Epithelial cell of proximal tubule (primary cell): ENCODE measurements around the gene MCMBP. TPM values are rescaled to one million over a fixed set of nuclear protein-coding genes. Genes with fewer than 3 reads are reported as not detected.
"Not testable (repeated sequence)": the region's sequence is repeated elsewhere in the genome, so short reads cannot be mapped to it uniquely, and the experiment has no call there.

Experiments used
- DNase-seq: peaks from one replicate; pipeline ENCODE4 v3.0.0-alpha.2; 2011; ENCODE audit warnings: low read depth
- H3K4me3 ChIP-seq: 2 replicates; pipeline ENCODE4 v1.5.1; 2011; ENCODE audit warnings: low read depth, mild to moderate bottlenecking, low read length
- total RNA-seq: library from RNA; depleted of rRNA; stranded (reverse); fragments of >200 nt; gene quantifications from 2 replicates; pipeline ENCODE4 v1.2.3, GENCODE V29; 2015
- TF ChIP-seq, protein P1 (sequence below): conservative IDR thresholded peaks from 2 replicates; pipeline ENCODE4 v1.5.1; 2012; ENCODE audit warnings: low read depth, mild to moderate bottlenecking, low read length

MCMBP gene, protein sequence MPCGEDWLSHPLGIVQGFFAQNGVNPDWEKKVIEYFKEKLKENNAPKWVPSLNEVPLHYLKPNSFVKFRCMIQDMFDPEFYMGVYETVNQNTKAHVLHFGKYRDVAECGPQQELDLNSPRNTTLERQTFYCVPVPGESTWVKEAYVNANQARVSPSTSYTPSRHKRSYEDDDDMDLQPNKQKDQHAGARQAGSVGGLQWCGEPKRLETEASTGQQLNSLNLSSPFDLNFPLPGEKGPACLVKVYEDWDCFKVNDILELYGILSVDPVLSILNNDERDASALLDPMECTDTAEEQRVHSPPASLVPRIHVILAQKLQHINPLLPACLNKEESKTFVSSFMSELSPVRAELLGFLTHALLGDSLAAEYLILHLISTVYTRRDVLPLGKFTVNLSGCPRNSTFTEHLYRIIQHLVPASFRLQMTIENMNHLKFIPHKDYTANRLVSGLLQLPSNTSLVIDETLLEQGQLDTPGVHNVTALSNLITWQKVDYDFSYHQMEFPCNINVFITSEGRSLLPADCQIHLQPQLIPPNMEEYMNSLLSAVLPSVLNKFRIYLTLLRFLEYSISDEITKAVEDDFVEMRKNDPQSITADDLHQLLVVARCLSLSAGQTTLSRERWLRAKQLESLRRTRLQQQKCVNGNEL
- total RNA-seq: 58.9 and 90.3 TPM in 2 replicates

DNA sequence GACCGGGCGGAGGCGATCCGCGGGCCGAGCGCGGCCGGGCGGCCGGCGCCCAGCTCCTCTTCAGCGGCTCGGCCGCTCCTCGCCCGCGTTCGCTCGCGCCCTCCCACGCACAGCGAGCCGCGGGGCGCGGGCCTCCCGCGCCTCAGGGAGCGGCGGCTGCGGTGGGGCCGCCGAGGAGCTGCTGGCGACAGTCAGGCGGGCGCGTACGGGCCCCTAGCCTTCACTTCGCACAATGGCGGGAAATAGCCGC lies at the start of gene MCMBP:
Gene MCMBP (minus strand): TSS at position 234 of the 250 bp plus-strand sequence. CDS start 259 bp downstream, outside the sequence.
- no peak for DNase-seq
- TF ChIP-seq, protein P1, sequence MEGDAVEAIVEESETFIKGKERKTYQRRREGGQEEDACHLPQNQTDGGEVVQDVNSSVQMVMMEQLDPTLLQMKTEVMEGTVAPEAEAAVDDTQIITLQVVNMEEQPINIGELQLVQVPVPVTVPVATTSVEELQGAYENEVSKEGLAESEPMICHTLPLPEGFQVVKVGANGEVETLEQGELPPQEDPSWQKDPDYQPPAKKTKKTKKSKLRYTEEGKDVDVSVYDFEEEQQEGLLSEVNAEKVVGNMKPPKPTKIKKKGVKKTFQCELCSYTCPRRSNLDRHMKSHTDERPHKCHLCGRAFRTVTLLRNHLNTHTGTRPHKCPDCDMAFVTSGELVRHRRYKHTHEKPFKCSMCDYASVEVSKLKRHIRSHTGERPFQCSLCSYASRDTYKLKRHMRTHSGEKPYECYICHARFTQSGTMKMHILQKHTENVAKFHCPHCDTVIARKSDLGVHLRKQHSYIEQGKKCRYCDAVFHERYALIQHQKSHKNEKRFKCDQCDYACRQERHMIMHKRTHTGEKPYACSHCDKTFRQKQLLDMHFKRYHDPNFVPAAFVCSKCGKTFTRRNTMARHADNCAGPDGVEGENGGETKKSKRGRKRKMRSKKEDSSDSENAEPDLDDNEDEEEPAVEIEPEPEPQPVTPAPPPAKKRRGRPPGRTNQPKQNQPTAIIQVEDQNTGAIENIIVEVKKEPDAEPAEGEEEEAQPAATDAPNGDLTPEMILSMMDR: no peak
- H3K4me3 ChIP-seq: peak within 1 kb of the TSS; percentile 64

DNA sequence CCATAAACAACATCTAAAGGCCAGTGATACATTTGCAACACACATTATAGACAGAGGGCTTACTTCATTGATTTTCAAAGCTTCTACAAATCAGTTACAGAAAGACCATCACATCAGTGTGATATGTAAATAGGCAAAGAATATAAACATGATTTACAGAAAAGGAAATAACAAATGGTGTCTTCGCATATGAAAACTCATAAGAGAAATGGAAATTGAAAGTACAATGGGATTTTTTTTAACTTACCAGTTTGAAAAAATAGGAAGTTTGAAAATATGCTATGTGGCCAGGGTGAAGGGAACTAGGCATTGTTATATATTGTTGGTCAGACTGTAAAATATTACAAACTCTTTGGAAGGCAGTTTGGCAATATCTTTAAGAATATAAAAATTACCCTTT lies 47.2 kb upstream of the MCMBP start:
- TF ChIP-seq, protein P1: no peak
- no peak for DNase-seq
- H3K4me3 ChIP-seq: no peak overlapping the region

DNA sequence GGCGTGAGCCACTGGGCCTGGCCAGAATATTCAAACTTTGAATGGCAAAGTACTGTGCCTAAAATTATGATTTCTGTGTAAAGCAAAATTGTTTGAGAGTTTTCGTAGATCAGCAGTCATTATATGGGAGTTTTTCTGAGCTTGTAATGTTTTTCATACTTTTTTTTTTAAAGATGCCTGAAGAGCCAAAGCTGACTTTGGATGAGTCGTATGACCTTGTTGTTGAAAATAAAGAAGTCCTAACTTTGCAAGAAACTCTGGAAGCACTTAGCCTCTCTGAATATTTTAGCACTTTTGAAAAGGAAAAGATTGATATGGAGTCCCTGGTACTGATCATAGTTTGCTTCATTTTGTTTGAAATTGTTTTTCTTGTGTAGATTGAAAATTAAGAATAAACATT lies 46.6 kb upstream of the MCMBP start:
- H3K4me3 ChIP-seq: no peak overlapping the region
- TF ChIP-seq, protein P1: no peak
- no peak for DNase-seq

DNA sequence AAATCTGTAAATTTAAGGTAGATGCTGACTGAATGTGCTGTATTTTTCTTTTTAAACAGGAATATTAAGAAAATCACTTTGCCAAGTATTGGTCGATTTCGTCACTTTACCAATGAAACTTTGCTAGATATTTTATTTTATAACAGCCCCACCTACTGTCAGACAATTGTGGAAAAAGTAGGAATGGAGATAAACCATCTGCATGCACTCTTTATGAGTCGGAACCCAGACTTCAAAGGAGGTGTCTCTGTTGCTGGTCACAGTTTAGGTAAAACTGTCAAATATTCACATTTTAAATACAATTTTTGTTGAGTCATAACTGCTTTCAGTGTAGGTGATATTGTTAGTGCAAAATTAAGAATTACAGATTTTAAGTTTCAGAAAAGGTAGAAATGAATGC lies 45.1 kb upstream of the MCMBP start:
- TF ChIP-seq, protein P1: peak; percentile 22
- no peak overlapping the region for H3K4me3 ChIP-seq
- no peak for DNase-seq

DNA sequence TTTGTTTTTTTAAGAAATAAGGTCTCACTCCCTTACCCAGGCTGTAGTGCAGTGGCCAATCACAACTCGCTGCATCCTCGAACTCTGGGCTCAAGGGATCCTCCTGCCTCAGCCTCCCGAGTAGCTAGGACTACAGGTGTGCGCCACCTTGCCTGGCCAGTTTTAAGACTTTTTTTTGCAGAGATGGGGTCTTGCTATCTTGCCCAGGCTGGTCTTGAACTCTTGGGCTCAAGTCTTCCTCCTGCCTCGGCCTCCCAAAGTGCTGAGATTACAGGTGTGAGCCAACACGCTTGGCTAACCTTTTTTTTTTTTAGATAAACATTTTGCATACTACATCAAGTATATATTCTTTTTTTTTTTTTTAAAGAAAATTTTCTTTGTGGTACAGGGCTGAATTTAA lies 38.0 kb upstream of the MCMBP start:
- no peak overlapping the region for H3K4me3 ChIP-seq
- DNase-seq: no peak
- TF ChIP-seq, protein P1: no peak

DNA sequence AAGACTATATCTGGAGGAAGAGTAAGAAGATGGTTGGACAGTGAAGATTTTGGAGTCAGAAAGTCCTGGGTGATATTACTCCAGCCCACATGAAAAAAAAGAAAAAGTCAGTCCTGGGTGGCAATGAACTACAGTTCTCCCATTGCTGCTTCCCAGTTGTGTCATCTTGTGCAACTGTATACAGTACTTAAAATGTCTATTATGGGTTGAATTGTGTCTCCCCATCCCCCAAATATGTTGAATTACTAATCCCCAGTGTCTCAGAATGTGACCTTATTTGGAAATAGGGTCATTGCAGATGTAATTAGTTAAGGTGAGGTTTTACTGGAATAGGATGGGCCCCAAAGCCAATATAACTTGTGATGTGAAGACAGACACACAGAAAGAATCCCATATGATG lies 35.5 kb upstream of the MCMBP start:
- H3K4me3 ChIP-seq: no peak overlapping the region
- DNase-seq: no peak
- TF ChIP-seq, protein P1: no peak

DNA sequence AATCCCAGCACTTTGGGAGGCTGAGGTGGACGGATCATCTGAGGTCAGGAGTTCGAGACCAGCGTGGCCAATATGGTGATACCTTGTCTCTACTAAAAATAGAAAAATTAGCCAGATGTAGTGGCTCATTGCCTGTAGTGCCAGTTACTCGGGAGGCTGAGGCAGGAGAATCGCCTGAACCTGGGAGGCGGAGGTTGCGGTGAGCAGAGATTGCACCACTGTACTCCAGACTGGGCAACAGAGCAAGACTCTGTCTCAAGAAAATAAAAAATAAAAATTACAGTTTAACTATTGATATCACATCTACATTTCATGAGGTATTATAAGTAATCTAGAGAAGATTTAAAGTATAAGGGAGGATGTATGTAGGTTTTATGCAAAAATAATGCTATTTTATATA lies 35.1 kb upstream of the MCMBP start:
- H3K4me3 ChIP-seq, DNase-seq: not testable (repeated sequence)
